A549 (cell line): Measurements from ENCODE around the gene ICAM3. TPM values are rescaled to one million over a fixed set of nuclear protein-coding genes. Genes with fewer than 3 reads are reported as not detected.

Source experiments
- ATAC-seq, 2 experiments: fragments of 200-7000 bp in 1 of 2; fragments of >200 bp in 1 of 2; cut with Nextera tagmentation in 1 of 2; cut with Tn5 transposase in 1 of 2; 3 replicates each; pipeline versions ENCODE4 v1.8.0 to v1.9.1; 2018 to 2020; ENCODE audit warnings: mild to moderate bottlenecking in 1 of 2, moderate library complexity in 1 of 2
- CTCF ChIA-PET: fragments of 300-600 bp; sonication (Branson Sonifier 250); formaldehyde crosslinking; extraction: SDS; loops from one replicate; lab custom pipeline; 2021; ENCODE audit warnings: antibody characterized with exemption, inconsistent platforms; lab: Yijun Ruan, JAX
- POLR2A ChIA-PET: fragments of 350-600 bp; formaldehyde crosslinking; extraction: SDS; loops from one replicate; lab custom pipeline; 2021; ENCODE audit warnings: antibody characterized with exemption, inconsistent platforms; lab: Yijun Ruan, JAX
- DNase-seq, 2 experiments: peaks; one replicate each; pipeline versions ENCODE4 v3.0.0 to v3.0.0-alpha.2; 2011 to 2016; ENCODE audit warnings: low read depth in 1 of 2, low spot score in 1 of 2
- FAIRE-seq: peaks from 2 replicates; lab custom pipeline; 2011; peaks lifted over from hg19 to GRCh38; lab: Jason Lieb, UNC
- H3K27ac ChIP-seq, 2 experiments: fragments of >200 bp; sonication (Bioruptor Twin); formaldehyde crosslinking; 3 replicates each; pipeline ENCODE4 v1.5.1; 2016 to 2017
- H3K4me1 ChIP-seq: fragments of >200 bp; sonication (Bioruptor Twin); formaldehyde crosslinking; 3 replicates; pipeline ENCODE4 v1.6.1; 2016
- H3K4me2 ChIP-seq: fragments of >200 bp; sonication (Bioruptor Twin); formaldehyde crosslinking; 3 replicates; pipeline ENCODE4 v1.6.1; 2016
- H3K4me3 ChIP-seq: fragments of >200 bp; sonication (Bioruptor Twin); formaldehyde crosslinking; 3 replicates; pipeline ENCODE4 v1.5.1; 2016
- H3K9me3 ChIP-seq: fragments of >200 bp; sonication (Bioruptor Twin); formaldehyde crosslinking; 3 replicates; pipeline ENCODE4 v1.6.1; 2016
- BCL3 ChIP-seq: fragments of >200 bp; sonication (Bioruptor Twin); formaldehyde crosslinking; IDR thresholded peaks from 3 replicates; pipeline ENCODE4 v1.6.1; 2016
- CBX2 ChIP-seq: fragments of 200-600 bp; sonication (generic); IDR thresholded peaks from 2 replicates; pipeline ENCODE4 v1.6.1; 2016; ENCODE audit warnings: low read depth, mild to moderate bottlenecking, borderline replicate concordance
- CEBPB ChIP-seq, 2 experiments: fragments of >200 bp in 1 of 2; sonication (Bioruptor Twin) in 1 of 2; formaldehyde crosslinking in 1 of 2; IDR thresholded peaks; 2 replicates each; pipeline ENCODE4 v1.6.1; 2012 to 2016
- CHD4 ChIP-seq: fragments of 200-600 bp; sonication (generic); IDR thresholded peaks from 2 replicates; pipeline ENCODE4 v1.6.1; 2016; ENCODE audit warnings: antibody characterized with exemption, mild to moderate bottlenecking, borderline replicate concordance
- CTCF ChIP-seq: fragments of >200 bp; sonication (Bioruptor Twin); formaldehyde crosslinking; IDR thresholded peaks from 3 replicates; pipeline ENCODE4 v1.5.1; 2016
- EP300 ChIP-seq, 2 experiments: fragments of >200 bp; sonication (Bioruptor Twin); formaldehyde crosslinking; IDR thresholded peaks; 2 replicates in 1 of 2; 3 replicates in 1 of 2; pipeline ENCODE4 v1.6.1; 2016 to 2017
- ESRRA ChIP-seq: fragments of 150-350 bp; IDR thresholded peaks from 2 replicates; pipeline ENCODE4 v1.6.1; 2014; ENCODE audit warnings: mild to moderate bottlenecking, low read length, borderline replicate concordance
- FOSB ChIP-seq: fragments of 250-450 bp; sonication (Bioruptor Pico); IDR thresholded peaks from 2 replicates; pipeline ENCODE4 v1.5.0; 2020; ENCODE audit warnings: mild to moderate bottlenecking, moderate library complexity
- FOSL2 ChIP-seq, 2 experiments: fragments of 450-650 bp in 1 of 2; fragments of >200 bp in 1 of 2; sonication (Bioruptor Twin) in 1 of 2; formaldehyde crosslinking; IDR thresholded peaks; 2 replicates each; pipeline versions ENCODE4 v1.5.0 to v1.6.1; 2016 to 2020; ENCODE audit warnings: mild to moderate bottlenecking in 1 of 2, moderate library complexity in 1 of 2
- HDAC2 ChIP-seq: fragments of 200-600 bp; sonication (generic); IDR thresholded peaks from 2 replicates; pipeline ENCODE4 v1.6.1; 2016
- HEYL ChIP-seq: fragments of 250-450 bp; sonication (Bioruptor Pico); IDR thresholded peaks from 2 replicates; pipeline ENCODE4 v1.8.0; 2021; ENCODE audit warnings: mild to moderate bottlenecking, moderate library complexity
- JUN ChIP-seq, 2 experiments: fragments of >200 bp; sonication (Bioruptor Twin); formaldehyde crosslinking; IDR thresholded peaks; 2 replicates in 1 of 2; 3 replicates in 1 of 2; pipeline ENCODE4 v1.6.1; 2016 to 2017
- MYC ChIP-seq: IDR thresholded peaks from 2 replicates; pipeline ENCODE4 v1.6.1; 2012; ENCODE audit warnings: mild to moderate bottlenecking, inconsistent platforms, low read length, improper control_type of control experiment, borderline replicate concordance
- NPAS2 ChIP-seq: fragments of 250-450 bp; sonication (Bioruptor Pico); IDR thresholded peaks from 2 replicates; pipeline ENCODE4 v1.8.0; 2022; ENCODE audit warnings: mild to moderate bottlenecking, moderate library complexity, borderline replicate concordance
- POLR2A ChIP-seq: IDR thresholded peaks from 2 replicates; pipeline ENCODE4 v1.6.1; 2012; ENCODE audit warnings: mild to moderate bottlenecking, low read length
- POLR2AphosphoS2 ChIP-seq: conservative IDR thresholded peaks from 2 replicates; pipeline ENCODE4 v1.6.1; 2012; ENCODE audit warnings: low read length, improper control_type of control experiment, inconsistent platforms
- RAD21 ChIP-seq, 2 experiments: fragments of >200 bp in 1 of 2; sonication (Bioruptor Twin) in 1 of 2; formaldehyde crosslinking in 1 of 2; IDR thresholded peaks in 1 of 2; conservative IDR thresholded peaks in 1 of 2; 2 replicates in 1 of 2; 3 replicates in 1 of 2; pipeline ENCODE4 v1.6.1; 2012 to 2018; ENCODE audit warnings: inconsistent platforms in 1 of 2
- RARB ChIP-seq: fragments of 250-450 bp; sonication (Bioruptor Pico); IDR thresholded peaks from 2 replicates; pipeline ENCODE4 v1.8.0; 2021; ENCODE audit warnings: mild to moderate bottlenecking, moderate library complexity
- RFX5 ChIP-seq: fragments of 450-650 bp; IDR thresholded peaks from 2 replicates; pipeline ENCODE4 v1.7.1; 2014; ENCODE audit warnings: antibody characterized with exemption, mild to moderate bottlenecking, moderate library complexity
- ZC3H11A ChIP-seq: fragments of 450-650 bp; IDR thresholded peaks from 2 replicates; pipeline ENCODE4 v1.6.1; 2014; ENCODE audit warnings: antibody characterized with exemption, mild to moderate bottlenecking
- ZFP36 ChIP-seq: fragments of 450-650 bp; IDR thresholded peaks from 2 replicates; pipeline ENCODE4 v1.6.1; 2014; ENCODE audit warnings: borderline replicate concordance; ENCODE audit not compliant: partially characterized antibody
- whole genome bisulfite sequencing: methylation state at CpG from one replicate; pipeline ENCODE4 v1.1.6; 2017; ENCODE audit errors: missing lambda C conversion rate; 5-methylcytosine and 5-hydroxymethylcytosine counted together
- polyA plus RNA-seq, 4 experiments: library from polyadenylated mRNA; depleted of rRNA in 3 of 4; stranded (reverse); fragments of >200 nt; fragmentation: RNase III in 1 of 4; extraction: RNeasy Plus Mini Kit Qiagen cat#74134 plus additional on column Dnase treatment in 1 of 4; gene quantifications; 2 replicates in 3 of 4; 3 replicates in 1 of 4; pipeline ENCODE4 v1.2.3, GENCODE V29; 2011 to 2017
- TF ChIP-seq, protein P1 (sequence below): IDR thresholded peaks from 2 replicates; pipeline ENCODE4 v1.6.1; 2012; ENCODE audit warnings: low read depth, borderline replicate concordance
- TF ChIP-seq, protein P2 (sequence below): fragments of 150-350 bp; IDR thresholded peaks from 2 replicates; pipeline ENCODE4 v1.6.1; 2014; ENCODE audit warnings: low read depth, mild to moderate bottlenecking, low read length
- TF ChIP-seq, protein P3 (sequence below): IDR thresholded peaks from 2 replicates; pipeline ENCODE4 v1.6.1; 2012

Gene ICAM3
- polyA plus RNA-seq, 2 of the 4 experiments (the other 2 are of a cell fraction), result 4.7 to 7.3 TPM

DNA sequence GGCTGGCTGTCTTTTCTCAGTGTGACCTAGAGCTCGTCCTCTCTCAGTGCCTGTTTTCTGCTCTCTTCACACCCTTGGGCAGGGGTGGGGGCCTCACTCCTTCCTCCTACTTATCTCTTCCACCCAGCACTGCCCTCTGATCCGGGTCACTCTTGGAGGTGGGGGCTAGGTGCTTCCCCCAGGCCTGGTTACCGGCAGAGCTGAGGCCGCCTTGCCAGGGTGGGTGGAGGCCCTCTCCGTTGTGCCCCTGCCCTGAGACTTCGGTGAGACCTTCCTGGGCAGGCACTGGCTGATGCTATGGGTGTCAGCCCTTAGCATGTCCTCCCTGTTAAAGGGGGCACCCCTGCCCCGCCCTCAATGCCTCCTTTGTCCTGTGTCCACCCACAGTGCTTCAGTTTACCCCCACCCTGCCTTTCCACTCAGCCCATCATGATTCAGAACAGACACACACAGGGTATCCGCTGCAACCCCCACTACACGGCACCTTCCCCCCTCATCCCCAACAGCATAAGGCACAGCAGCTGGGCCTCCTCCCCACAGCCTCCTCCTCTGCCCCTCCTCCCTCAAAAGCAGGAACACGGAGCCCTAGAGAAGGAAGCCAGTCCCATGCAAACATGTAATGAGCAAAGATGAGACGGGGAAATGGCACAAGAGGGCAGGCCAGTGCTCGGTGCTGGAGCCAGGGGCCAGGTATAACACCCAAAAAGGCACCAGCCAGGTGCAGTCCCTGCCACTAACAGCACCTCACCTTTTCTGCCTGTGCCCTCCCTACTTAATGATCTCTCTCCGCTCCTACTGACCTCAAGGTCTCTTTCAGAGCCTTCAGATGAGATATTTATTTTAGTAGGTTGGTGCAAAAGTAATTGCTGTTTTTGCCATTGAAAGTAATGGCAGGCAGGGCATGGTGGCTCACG is 39.6 kb downstream of the ICAM3 start:
- DNase-seq, result no peak
- Histone ChIP-seq H3K4me1 (no peaks in the 10 kb centered on the region), H3K9me3 (no peaks in the 10 kb centered on the region), H3K4me2 (no peak overlapping the region), H3K4me3 (no peak overlapping the region), H3K27ac (no peak overlapping the region)
- POLR2A ChIA-PET, result no interaction called here
- CTCF ChIA-PET, result interaction anchor here (0.5 to 1.6 kb wide), 2 partner anchors 29 to 313 kb away, joined by 3 to 9 read pairs; partner anchors contain the start of gene ICAM1
- no peak for FAIRE-seq
- ATAC-seq, result no peak
- TF ChIP-seq, protein P1, sequence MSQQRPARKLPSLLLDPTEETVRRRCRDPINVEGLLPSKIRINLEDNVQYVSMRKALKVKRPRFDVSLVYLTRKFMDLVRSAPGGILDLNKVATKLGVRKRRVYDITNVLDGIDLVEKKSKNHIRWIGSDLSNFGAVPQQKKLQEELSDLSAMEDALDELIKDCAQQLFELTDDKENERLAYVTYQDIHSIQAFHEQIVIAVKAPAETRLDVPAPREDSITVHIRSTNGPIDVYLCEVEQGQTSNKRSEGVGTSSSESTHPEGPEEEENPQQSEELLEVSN, result no peak
- TF ChIP-seq RFX5 (no peak), CTCF (no peak), EP300 (IDR thresholded peaks at IDR 0.05) (no peak), HDAC2 (no peak), ZC3H11A (no peak), NPAS2 (CRISPR knock-in tag) (no peak), POLR2AphosphoS2 (no peak), JUN (IDR thresholded peaks at IDR 0.05) (no peak), CBX2 (no peak), HEYL (CRISPR knock-in tag) (no peak), BCL3 (no peak), RAD21 (conservative IDR thresholded peaks at IDR 0.05 in 1 of 2, IDR thresholded peaks at IDR 0.05 in 1 of 2) (no peak), MYC (no peak), ZFP36 (no peak)
- TF ChIP-seq, protein P2, sequence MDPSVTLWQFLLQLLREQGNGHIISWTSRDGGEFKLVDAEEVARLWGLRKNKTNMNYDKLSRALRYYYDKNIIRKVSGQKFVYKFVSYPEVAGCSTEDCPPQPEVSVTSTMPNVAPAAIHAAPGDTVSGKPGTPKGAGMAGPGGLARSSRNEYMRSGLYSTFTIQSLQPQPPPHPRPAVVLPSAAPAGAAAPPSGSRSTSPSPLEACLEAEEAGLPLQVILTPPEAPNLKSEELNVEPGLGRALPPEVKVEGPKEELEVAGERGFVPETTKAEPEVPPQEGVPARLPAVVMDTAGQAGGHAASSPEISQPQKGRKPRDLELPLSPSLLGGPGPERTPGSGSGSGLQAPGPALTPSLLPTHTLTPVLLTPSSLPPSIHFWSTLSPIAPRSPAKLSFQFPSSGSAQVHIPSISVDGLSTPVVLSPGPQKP, result no peak
- WGBS, result 55% methylated on average over 13 of the region's 14 CpGs

DNA sequence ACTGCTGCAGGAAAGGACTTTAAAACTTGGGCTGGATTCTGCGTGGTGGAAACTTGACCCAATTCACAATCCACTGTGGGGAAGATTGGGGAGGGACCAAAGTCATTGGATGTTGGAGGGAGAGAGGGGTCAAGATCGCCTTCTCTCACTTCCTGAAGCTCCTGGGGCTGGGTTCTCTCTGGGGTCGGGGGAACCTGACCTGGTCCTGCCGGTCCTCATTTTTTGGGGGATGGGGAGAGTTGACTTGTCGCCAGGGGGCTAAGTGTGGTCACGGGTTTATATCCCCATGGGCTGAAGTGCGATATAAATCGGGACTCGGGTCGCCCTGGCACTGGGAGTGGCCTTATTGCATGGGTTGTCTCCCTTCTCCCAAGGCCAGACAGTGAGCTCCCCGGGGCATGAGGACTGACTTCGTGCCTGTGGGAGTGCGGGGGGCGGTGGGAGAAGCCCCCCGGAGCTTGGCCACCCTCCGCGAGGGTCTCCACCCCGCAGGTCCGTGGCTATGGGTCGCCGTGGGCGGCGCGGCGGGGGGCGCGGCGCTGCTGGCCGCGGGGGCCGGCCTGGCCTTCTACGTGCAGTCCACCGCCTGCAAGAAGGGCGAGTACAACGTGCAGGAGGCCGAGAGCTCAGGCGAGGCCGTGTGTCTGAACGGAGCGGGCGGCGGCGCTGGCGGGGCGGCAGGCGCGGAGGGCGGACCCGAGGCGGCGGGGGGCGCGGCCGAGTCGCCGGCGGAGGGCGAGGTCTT is 43.4 kb downstream of the ICAM3 start:
- Histone ChIP-seq H3K4me3 (peak overlapping the region; percentile 47), H3K27ac (peak overlapping the region; percentile 47 to 50; a peak in 5 of 6 replicates), H3K4me2 (peak overlapping the region; percentile 77), H3K4me1 (peaks cover 6% of the 10 kb centered on the region), H3K9me3 (no peaks in the 10 kb centered on the region)
- no peak for DNase-seq
- TF ChIP-seq, protein P1, result no peak
- TF ChIP-seq ZFP36 (no peak), POLR2A (no peak), RARB (CRISPR knock-in tag) (no peak), HDAC2 (no peak), CHD4 (no peak), FOSB (no peak), CEBPB (IDR thresholded peaks at IDR 0.05) (no peak), ESRRA (no peak), FOSL2 (IDR thresholded peaks at IDR 0.05) (no peak), FOSL2 (CRISPR knock-in tag; IDR thresholded peaks at IDR 0.05) (no peak), NPAS2 (CRISPR knock-in tag) (no peak)
- TF ChIP-seq, protein P2, result no peak
- TF ChIP-seq, protein P3, sequence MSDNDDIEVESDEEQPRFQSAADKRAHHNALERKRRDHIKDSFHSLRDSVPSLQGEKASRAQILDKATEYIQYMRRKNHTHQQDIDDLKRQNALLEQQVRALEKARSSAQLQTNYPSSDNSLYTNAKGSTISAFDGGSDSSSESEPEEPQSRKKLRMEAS, result no peak
- no peak for FAIRE-seq
- ChIA-PET POLR2A (no interaction called here), CTCF (interaction anchor here (1.4 to 1.6 kb wide), 2 partner anchors 12 to 27 kb away, joined by 3 to 5 read pairs; no protein-coding TSS in a partner anchor)
- no peak for ATAC-seq
- 79% methylated on average over 27 of the region's 58 CpGs for WGBS
